ENCODE measurements around the gene SLC5A11.

SLC5A11 gene

GRCh38 chr16:24957887-24958286, 112.1 kb downstream of the SLC5A11 start:
- no peak for DNase-seq (ENCODE audit: low read depth)
- TF ChIP-seq CTCF (IDR thresholded peaks at IDR 0.05; ENCODE audit: low read depth, low read length, missing control alignments): no peak

More at GRCh38 chr16:24957887-24958286, 112.1 kb downstream of the SLC5A11 start:
- H3K4me3 ChIP-seq (ENCODE audit: low read depth, low read length): no peak overlapping the region
